HG02840 (cell line): Measurements from ENCODE around the gene SANBR.
"Not testable (repeated sequence)": the region's sequence is repeated elsewhere in the genome, so short reads cannot be mapped to it uniquely, and the experiment has no call there.

ENCODE experiments used
- ATAC-seq: cut with Tn5 transposase; IDR thresholded peaks from one replicate; pipeline ENCODE4 v1.9.1; 2021; ENCODE audit warnings: mild to moderate bottlenecking, moderate library complexity, moderate number of reproducible peaks; ENCODE audit not compliant: unreplicated experiment, low FRiP score

The SANBR gene

DNA sequence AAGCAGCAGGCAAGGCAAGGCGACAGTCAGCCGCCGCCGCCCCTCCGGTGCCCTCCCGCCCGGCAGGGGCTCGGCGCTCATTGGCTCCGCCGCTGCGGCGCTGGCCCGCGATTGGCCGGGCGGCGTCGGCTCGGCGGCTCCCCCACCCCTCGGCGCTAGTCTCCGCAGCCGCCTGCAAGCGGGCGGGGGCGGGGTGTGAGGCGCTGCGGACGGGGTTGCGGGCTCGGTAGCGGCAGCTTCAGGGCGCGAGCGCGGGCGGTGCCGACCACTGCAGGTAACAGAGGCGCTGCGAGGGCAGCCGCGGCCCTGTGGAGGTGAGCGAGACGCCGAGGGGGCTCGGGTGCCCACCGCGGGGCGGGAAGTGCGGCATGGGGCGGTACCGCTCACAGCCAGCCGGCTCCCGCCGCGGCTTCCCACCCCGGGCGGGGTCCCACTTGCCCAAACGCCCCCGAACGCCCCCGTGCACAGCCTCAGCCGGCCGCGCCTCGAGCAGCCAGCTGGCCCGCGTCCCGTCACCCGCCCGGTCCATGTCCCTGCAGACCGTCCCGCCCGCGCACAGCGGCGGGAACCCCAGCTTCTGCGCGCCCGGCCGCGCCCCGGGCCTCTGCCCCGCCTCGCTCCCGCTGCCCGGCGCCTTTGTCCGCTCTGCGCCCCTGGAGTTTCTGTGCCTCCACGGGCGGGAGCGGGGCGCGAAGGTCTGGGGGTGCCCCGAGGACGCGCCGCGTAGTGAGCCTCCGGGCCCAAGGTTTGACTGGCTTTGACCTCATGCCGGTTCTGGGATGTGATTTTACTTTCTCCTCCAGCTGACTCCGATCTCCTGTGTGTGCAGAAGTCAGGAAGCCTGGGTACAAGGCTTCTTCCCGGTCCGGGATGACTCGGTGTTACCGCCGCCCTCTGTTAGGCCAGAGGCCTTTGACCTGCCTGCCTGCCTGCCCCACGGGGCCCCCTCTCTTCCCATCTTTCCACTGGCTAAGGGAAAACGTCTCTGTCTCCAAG lies at the start of gene SANBR:
TSS of gene SANBR (plus strand) at position 158 of the 996 bp plus-strand sequence. CDS start 4,480 bp downstream, outside the sequence.
- peak; percentile 92 for ATAC-seq

DNA sequence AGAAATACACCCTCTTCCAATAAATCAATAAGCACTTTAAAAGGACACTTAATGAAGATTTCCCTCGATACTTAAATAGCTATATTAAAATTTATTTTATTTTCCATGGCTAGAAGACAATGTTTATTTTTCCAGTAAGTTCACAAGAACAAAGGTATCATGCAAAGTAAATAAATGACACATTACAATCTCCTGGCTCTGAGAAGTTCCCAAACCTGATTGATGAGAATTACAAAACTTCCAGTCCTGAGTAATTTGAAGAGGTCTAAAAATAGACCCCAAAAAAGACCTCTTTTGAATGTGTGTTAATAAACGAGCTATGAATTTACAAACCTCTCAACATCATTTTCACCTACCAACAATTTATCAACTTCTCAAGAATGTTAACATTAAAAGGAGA lies 49.7 kb upstream of the SANBR start:
- ATAC-seq: no peak

DNA sequence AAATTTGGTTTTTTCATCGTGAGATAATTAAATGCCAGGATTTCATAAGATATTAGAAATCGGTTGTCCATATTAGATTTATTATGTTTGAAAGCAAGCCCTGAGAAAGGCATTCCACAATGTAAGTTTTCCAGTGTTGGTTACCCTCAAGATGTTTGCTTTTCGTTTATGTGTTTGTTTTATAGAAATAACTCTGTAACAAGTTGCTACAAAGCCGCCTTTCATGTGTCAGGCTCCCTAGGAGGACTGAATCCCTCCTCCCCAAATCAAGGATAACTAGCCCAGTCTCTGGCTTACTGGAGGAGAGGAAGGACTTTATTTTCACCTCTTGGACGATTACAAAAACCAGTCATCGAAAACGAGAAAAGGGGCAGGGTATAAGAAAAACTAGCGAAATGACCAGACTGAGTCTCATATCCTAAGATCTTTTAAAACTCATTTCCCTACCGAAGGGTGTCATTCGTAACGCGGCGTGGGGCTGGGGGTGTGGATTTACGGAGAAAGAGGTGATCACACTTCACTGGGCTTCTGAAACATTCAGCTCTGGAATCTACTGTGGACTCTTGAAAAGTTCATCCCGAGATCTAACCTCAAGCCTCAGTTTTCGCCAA lies 49.2 kb upstream of the SANBR start:
- no peak for ATAC-seq

DNA sequence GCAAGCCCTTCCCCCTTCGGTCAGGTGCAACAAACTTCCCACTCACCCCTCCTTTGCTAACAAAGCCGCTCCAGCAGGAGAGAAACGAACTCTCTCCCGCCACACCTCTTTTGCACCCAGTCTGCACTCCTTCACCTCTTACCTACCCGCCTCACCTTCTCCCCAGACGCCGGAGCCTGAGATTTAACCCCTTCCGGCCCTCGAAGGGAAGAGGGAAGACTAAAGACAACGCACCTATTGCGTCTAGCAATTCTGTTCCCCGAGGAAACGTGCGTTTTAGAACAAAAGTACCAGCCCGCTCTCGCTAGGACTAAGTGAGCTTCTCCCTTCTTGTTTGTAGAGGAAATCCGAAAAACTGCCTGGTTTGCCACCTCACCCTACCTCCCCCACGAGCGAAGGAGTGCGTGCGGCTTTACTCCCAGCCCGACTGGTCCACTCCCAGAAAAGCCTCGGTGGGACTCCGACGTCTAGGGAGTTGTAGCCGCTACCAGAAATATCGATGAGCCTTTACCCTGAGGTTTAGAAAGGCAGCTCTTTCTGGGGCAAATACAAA lies 48.6 kb upstream of the SANBR start:
- ATAC-seq: peak; percentile 63

DNA sequence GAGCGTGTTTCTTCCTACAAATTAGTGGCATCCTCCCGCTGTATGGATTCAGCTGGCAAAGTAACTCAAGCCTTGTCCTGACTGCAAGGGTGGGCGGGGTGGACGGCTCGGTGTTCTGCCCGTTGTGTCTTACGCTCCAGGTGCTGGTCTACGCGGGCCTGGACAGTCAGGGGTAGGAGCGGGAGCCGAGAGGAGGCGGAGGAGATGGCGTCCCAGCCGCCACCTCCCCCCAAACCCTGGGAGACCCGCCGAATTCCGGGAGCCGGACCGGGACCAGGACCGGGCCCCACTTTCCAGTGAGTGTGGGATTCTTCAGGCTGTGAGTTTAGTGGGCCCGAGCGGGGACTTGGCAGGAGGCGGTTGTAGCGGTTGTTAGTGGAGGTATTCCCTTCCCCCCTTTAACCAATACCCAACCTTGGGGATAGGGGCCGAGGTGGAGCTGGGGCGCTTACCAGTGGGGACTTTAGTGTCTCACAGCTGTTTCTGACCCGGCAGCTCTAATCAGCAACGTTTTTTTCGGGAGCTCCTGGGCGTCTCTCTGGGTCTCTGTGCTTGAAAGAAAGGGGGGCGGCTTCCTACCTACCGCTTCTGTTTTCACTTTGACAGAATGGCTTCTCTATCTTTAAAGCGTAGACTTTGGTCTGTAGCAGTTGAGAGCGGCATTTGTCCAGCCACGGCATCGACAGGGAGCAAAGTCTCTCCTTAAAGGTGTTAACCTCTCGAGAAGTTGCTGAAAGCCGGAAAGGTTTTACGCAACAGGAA lies 47.9 kb upstream of the SANBR start, which contains the start of the genes PEX13 and PUS10:
TSS of gene PEX13 (plus strand) at position 165 of the 762 bp plus-strand sequence. CDS start at position 205, 40 bp downstream.
TSS of gene PUS10 (minus strand) at position 700 of the 762 bp plus-strand sequence. CDS start 6,365 bp downstream, outside the sequence.
- peak; percentile 82 for ATAC-seq

DNA sequence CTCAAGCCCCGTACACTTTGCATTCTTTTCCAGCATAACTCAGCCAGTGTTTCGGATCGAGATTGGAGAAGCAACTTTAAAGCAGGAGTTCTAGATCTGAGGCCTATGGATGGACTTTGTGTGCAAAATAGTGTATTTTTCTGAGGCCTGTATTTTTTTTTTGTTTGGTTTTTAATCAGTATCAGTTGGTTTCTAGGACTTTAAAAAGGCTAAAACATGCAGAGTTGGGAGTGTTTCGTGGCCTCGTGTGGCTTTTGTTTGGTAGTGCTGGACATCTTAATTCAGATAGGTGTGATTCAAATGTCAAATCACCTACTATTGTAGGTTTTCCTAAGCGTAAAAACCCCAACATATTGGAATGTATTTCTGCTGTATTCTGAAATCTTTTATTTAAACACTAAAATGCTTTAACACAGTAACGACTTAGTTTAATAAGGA lies 47.3 kb upstream of the SANBR start:
- peak; percentile 3 for ATAC-seq

DNA sequence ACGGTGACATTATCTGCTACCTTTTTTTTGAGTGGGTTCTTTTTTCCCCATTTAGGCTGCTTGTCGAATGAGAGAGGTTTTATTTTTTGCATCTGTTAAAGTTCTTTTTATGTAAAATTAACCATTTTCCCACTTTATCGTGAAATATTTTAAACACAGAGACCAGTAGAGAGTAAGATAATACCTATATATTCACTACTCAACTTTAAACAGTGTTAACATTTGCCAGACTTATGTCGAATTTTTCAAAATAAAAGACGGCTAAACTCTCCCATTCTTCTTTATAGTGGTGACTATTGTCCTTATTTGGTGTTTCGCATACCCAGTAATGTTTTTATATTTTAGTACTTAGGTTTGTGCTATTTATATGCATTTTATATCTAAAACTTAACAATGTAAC lies 46.9 kb upstream of the SANBR start:
- ATAC-seq: no peak

DNA sequence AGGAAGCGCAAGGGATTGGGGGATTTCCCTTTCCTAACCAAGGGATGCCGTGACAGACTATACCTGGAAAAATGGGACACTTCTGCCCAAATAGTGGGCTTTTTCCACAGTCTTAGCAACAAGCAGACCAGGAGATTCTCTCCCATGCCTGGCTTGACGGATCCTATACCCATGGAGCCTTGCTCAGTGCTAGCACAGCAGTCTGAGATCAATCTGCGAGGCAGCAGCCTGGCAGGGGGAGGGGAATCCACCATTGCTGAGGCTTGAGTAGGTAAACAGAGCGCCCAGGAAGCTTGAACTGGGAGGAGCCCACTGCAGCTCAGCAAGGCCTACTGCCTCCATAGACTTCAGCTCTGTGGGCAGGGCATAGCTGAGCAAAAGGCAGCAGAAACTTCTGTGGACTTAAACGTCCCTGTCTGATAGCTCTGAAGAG lies 44.4 kb upstream of the SANBR start:
- no peak for ATAC-seq

DNA sequence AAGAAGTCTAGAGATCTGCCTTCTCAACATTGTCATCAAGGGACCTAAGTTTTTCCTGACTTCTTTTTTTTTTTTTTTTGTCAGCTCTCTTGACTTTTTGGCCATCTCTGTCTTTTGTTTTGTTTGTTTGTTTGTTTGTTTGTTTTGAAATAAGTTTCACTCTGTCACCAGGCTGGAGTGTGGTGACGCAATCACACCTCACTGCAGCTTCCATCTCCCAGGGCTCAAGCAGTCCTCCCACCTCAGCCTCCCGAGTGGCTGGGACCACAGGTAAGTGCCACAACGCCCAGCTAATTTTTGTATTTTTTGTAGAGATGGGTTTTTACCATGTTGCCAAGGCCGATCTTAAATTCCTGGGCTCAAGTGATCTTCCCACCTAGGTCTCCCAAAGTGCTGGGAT lies 42.0 kb upstream of the SANBR start:
- no peak for ATAC-seq

DNA sequence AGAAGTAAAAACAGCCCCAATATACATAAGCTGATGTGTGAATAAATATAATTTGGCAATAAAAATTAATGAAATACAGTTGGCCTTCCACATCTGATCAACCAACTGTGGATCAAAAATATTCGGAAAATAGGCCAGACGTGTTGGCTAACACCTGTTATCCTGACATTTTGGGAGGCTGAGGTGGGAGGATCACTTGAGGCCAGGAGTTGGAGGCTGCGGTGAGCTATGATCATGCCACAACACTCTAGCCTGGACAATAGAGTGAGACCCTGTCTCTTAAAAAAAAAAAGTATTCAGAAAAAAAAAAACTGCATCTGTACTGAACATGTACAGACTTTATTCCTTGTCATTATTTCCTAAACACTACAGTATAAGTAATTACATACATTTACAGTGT lies 36.1 kb upstream of the SANBR start:
- ATAC-seq: no peak

DNA sequence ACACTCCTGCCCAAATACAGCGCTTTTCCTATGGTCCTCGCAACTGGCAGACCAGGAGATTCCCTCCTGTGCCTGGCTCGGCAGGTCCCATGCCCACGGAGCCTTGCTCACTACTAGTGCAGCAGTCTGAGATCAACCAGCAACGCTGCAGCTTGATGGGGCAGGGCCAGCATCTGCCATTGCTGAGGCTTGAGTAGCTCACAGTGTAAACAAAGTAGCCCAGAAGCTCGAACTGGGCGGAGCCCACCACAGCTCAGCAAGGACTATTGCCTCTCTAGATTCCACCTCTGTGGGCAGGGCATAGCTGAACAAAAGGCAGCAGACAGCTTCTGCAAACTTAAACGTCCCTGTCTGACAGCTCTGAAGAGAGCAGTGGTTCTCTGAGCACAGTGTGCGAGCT lies 31.1 kb upstream of the SANBR start:
- ATAC-seq: not testable (repeated sequence)

DNA sequence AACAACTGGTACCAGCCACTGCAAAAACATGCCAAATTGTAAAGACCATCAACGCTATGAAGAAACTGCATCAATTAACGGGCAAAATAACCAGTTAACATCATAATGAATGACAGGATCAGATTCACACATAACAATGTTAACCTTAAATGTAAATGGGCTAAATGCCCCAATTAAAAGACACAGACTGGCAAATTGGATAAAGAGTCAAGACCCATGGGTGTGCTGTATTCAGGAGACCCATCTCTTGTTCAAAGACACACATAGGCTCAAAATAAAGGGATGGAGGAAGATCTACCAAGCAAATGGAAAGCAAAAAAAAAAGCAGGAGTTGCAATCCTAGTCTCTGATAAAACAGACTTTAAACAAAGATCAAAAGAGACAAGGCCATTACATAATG lies 29.0 kb upstream of the SANBR start:
- not testable (repeated sequence) for ATAC-seq

DNA sequence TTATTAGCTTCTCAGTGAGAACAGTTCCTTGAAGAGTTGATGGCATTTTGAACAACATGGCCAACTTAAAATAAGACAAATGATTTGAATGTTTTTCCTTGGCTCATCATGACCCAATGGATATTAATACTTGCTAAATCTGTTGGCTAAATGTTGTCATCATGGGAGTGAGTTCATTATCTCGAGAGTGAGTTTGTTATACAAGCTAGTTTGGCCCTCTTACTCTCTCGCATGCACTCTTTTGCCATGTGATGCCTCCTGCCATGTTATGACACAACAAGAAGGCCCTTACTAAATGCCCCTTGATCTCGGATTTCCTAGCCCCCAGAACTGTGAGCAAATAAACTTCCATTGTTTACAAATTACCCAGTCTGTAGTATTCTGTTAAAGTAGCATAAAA lies 22.9 kb upstream of the SANBR start:
- no peak for ATAC-seq

DNA sequence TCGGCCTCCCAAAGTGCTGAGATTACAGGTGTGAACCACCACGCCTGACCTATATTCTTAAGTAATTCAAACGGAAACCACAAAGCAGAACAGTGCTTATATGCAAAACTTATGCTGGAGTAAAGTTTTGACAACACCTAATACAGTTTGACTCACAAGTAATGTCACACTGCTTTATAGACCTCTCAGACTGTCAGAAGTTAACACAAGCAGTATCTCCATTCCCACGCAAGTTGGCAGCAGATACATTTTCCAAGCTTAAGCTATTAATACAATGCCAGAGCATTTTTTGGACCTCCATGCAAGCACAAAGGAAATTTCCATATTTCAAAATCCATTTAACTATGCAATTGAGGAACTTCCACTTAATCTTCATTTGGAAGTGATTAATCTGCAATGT lies 21.0 kb upstream of the SANBR start:
- no peak for ATAC-seq

DNA sequence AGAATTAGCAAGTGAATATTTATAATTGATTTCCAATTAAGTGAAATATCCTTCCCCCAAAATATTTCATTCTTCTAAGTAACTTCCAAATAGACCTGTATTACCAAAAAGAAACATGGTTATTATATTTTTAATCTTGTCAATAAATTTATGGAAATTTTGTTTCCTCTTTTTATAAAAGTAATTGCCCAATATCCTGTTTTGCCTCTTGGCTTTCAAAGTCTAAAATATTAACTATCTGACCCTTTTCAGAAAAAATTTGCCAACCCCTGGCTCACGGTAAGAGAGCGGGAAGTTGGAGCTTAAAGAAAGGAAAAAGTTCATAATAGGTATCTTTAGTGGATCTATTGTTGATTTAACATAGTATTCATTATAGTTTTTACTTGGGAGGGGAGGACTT lies 20.4 kb upstream of the SANBR start:
- ATAC-seq: no peak

DNA sequence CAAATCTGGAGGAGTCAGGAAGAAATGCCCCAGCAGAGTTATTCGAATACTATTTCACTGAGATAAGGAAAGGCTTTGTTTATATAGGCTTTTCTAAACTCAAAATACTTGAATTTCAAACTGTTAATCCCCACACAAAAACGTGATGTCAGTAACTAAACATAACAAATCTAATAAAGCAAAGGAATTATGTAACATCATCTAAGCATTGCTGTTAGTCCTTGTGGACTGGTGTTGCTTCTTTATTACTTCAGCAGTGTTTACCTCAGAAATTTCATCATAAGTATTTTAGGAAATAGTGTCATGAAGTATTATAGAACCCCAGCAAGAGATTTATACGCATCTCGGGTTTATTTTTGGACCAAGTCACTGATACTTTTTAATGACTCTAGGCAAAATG lies 19.7 kb upstream of the SANBR start:
- ATAC-seq: no peak

DNA sequence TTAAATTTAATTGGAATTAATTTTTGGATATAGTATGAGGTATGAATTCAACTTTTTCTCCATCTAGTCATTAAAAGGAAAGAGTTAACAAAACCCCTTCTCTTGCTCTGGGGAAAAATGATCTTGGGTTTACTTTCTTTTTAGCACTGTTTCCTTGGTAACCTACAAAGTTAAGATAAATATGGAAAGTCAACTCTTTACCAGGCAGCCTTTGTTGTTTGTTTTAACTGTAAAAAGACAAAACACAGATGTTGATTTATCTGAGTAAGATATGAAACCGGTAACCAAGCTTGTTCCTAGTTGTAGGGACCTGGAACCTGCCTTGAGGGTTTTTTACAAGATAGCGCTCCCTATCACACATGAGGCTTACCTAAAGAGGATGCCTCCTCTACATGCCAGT lies 10.1 kb upstream of the SANBR start:
- no peak for ATAC-seq

DNA sequence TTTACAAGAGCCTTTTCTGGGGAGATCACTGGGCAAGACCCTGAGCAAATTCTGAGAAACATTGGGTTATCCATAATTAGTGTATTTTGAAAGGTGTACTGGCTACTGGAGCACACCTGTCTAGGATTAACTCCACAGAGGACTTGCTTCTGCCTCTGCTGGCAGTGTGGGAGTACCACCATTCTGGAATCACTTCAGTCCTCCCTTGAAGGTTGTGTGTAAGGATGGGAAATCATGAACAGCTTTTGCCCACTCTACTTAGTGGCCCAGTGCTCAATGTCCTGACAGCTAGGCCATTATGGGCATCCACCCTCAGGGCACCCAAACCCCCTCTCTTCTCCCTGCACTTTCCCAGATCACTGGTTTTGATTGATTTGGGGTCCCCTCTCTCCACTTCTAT lies 8.1 kb upstream of the SANBR start:
- no peak for ATAC-seq

DNA sequence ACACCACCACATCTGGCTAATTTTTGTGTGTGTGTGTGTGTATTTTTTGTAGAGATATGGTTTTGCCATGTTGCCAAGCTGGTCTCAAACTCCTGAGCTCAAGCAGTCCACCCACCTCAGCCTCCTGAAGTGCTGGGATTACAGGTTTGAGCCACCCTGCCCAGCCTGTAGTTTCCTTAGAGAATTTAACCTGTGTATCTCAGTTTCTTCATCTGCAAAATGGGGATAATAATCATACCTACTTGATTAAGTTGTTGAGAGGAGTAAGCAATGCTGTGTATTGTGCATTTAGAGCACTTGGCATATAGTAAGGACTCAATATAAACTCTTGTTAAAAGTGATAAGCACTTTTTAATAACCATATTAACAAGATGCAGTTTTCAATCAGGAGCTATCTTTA lies 6.3 kb upstream of the SANBR start:
- ATAC-seq: no peak

DNA sequence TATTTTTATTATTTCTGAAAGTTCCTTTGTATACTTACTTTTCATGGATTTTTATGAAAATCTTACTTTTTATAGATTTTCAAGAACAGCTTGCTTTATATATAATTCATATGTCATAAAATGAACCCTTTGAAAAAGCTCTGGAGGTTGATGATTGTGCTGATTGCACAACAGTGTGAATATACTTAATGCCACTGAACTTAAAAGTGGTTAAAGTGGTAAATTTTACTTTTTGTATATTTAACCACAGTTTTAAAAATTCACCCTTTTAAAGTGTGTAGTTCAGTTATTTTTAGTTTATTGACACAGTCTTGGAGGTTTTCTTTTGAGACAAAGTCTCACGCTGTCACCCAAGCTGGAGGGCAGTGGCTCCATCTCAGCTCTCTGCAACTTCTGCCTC lies 8.4 kb downstream of the SANBR start:
- ATAC-seq: no peak
